Endothelial cell of umbilical vein (primary cell): ENCODE measurements around the gene C3orf20. TPM values are rescaled to one million over a fixed set of nuclear protein-coding genes. Genes with fewer than 3 reads are reported as not detected.

Source experiments
- Bru-seq: library from RNA; stranded (reverse); fragments of 400-500 nt; gene quantifications from one replicate; lab custom pipeline; 2021; lab: Mats Ljungman, UMichigan
- BruChase-seq, 2 experiments: library from RNA; stranded (reverse); fragments of 400-500 nt; gene quantifications; one replicate each; lab custom pipeline; 2021; lab: Mats Ljungman, UMichigan
- BruUV-seq: library from RNA; stranded (reverse); fragments of 400-500 nt; replicated peaks from 2 replicates; lab custom pipeline; 2021; lab: Mats Ljungman, UMichigan
- CTCF ChIA-PET: fragments of 300-600, 350-600 bp; sonication (Branson Sonifier 250); formaldehyde crosslinking; loops from one replicate; lab custom pipeline; 2021; ENCODE audit warnings: antibody characterized with exemption, inconsistent platforms; lab: Charles Lee
- POLR2A ChIA-PET: fragments of 300-600, 350-600 bp; sonication (Branson Sonifier 250); formaldehyde crosslinking; loops from one replicate; lab custom pipeline; 2021; ENCODE audit warnings: antibody characterized with exemption, inconsistent platforms; lab: Charles Lee
- DNase-seq: peaks from one replicate; pipeline ENCODE4 v3.0.0-alpha.2; 2011; ENCODE audit warnings: low read depth, low spot score
- FAIRE-seq: peaks from 2 replicates; lab custom pipeline; 2011; peaks lifted over from hg19 to GRCh38; lab: Jason Lieb, UNC
- H2AFZ ChIP-seq: 2 replicates; pipeline ENCODE4 v1.6.0; 2012; ENCODE audit warnings: low read depth, low read length, control low read depth, inconsistent platforms
- H3K27ac ChIP-seq: 2 replicates; pipeline ENCODE4 v1.5.1; 2011; ENCODE audit warnings: low read depth, mild to moderate bottlenecking, control low read depth, low read length, moderate library complexity; ENCODE audit not compliant: insufficient read depth
- H3K27me3 ChIP-seq, 2 experiments: 2 replicates each; pipeline versions ENCODE4 v1.6.0 to v1.6.1; 2011; ENCODE audit warnings: low read length in 2 of 2, mixed read lengths in 1 of 2; ENCODE audit not compliant: control insufficient read depth in 2 of 2, insufficient read depth in 2 of 2
- H3K36me3 ChIP-seq, 2 experiments: 2 replicates in 1 of 2; 3 replicates in 1 of 2; pipeline ENCODE4 v1.5.1; 2011; ENCODE audit warnings: low read length in 2 of 2, mild to moderate bottlenecking in 1 of 2, moderate library complexity in 1 of 2; ENCODE audit not compliant: control insufficient read depth in 2 of 2, insufficient read depth in 2 of 2; ENCODE audit errors: extremely low read depth in 1 of 2
- H3K4me1 ChIP-seq: 3 replicates; pipeline ENCODE4 v1.5.1; 2011; ENCODE audit warnings: mild to moderate bottlenecking, low read length; ENCODE audit not compliant: control insufficient read depth, insufficient read depth; ENCODE audit errors: extremely low read depth
- H3K4me2 ChIP-seq: 2 replicates; pipeline ENCODE4 v1.6.1; 2011; ENCODE audit warnings: low read length, control low read depth, mixed read lengths; ENCODE audit not compliant: insufficient read depth
- H3K4me3 ChIP-seq, 3 experiments: fragments of 200-600 bp in 1 of 3; sonication (generic), shearing (Covaris generic) in 1 of 3; replicated peaks in 1 of 3; 2 replicates each; pipeline ENCODE4 v1.5.1; 2011 to 2016; ENCODE audit warnings: control low read depth in 3 of 3, low read length in 3 of 3, mild to moderate bottlenecking in 2 of 3, inconsistent platforms in 1 of 3, low read depth in 1 of 3, moderate library complexity in 1 of 3; ENCODE audit not compliant: insufficient read depth in 1 of 3
- H3K79me2 ChIP-seq: 2 replicates; pipeline ENCODE4 v1.6.0; 2012; ENCODE audit warnings: low read length, inconsistent platforms; ENCODE audit not compliant: control insufficient read depth, insufficient read depth
- H3K9ac ChIP-seq: replicated peaks from 2 replicates; pipeline ENCODE3; 2011; ENCODE audit warnings: low read length, control low read depth; ENCODE audit not compliant: insufficient read depth; ENCODE audit errors: extremely low read depth
- H3K9me1 ChIP-seq: replicated peaks from 3 replicates; pipeline ENCODE4 v1.6.0; 2011; ENCODE audit warnings: mild to moderate bottlenecking, low read length; ENCODE audit not compliant: control insufficient read depth, insufficient read depth; ENCODE audit errors: extremely low read depth
- H3K9me3 ChIP-seq: replicated peaks from 2 replicates; pipeline ENCODE4 v1.5.1; 2012; ENCODE audit warnings: low read length, inconsistent platforms; ENCODE audit not compliant: control insufficient read depth, insufficient read depth
- H4K20me1 ChIP-seq: replicated peaks from 2 replicates; pipeline ENCODE3; 2011; ENCODE audit warnings: mild to moderate bottlenecking, low read length; ENCODE audit not compliant: control insufficient read depth, insufficient read depth; ENCODE audit errors: extremely low read depth
- CTCF ChIP-seq, 2 donors: IDR thresholded peaks; 1 replicate in 1 of 2; 2 replicates in 1 of 2; pipeline ENCODE4 v1.5.1; 2011; ENCODE audit warnings: low read length in 2 of 2, mild to moderate bottlenecking in 2 of 2, moderate library complexity in 2 of 2, control low read depth in 1 of 2, inconsistent platforms in 1 of 2, low read depth in 1 of 2; ENCODE audit not compliant: insufficient read depth in 1 of 2; ENCODE audit errors: extremely low read depth in 1 of 2
- FOS ChIP-seq: IDR thresholded peaks from 2 replicates; pipeline ENCODE4 v1.6.1; 2011; ENCODE audit warnings: mild to moderate bottlenecking, low read length, moderate library complexity, borderline replicate concordance; ENCODE audit not compliant: insufficient read depth
- GATA2 ChIP-seq: IDR thresholded peaks from 2 replicates; pipeline ENCODE4 v1.7.0; 2011; ENCODE audit warnings: low read depth, mild to moderate bottlenecking, moderate library complexity, mixed read lengths, low read length; ENCODE audit not compliant: insufficient read length, insufficient read depth
- JUN ChIP-seq: IDR thresholded peaks from 2 replicates; pipeline ENCODE4 v1.6.1; 2011; ENCODE audit warnings: borderline replicate concordance, low read depth; ENCODE audit not compliant: insufficient read length, insufficient read depth
- MAX ChIP-seq: IDR thresholded peaks from 2 replicates; pipeline ENCODE4 v1.6.1; 2011; ENCODE audit not compliant: insufficient read depth, insufficient read length
- MYC ChIP-seq: IDR thresholded peaks from one replicate; pipeline ENCODE4 v1.6.1; 2011; ENCODE audit warnings: mild to moderate bottlenecking, low read depth, low read length
- POLR2A ChIP-seq: IDR thresholded peaks from 2 replicates; pipeline ENCODE4 v1.6.1; 2012; ENCODE audit warnings: low read depth, mild to moderate bottlenecking, control low read depth, low read length
- POLR2AphosphoS5 ChIP-seq: IDR thresholded peaks from 2 replicates; pipeline ENCODE4 v1.6.1; 2012; ENCODE audit warnings: low read depth, mild to moderate bottlenecking, control low read depth, low read length, moderate library complexity; ENCODE audit not compliant: insufficient read depth
- dilution Hi-C: fragments of 300-500 bp; cut with MboI; formaldehyde crosslinking; loops from one replicate; pipeline ENCODE4 v1.15.0; 2019; ENCODE audit warnings: low sequenced_read_pairs; ENCODE audit not compliant: extremely low pct_ligation_motif_present
- intact Hi-C: fragments of 100-400 bp; cut with micrococcal nuclease; formaldehyde crosslinking; loops from one replicate; pipeline ENCODE4 v1.10.0; 2022
- long read RNA-seq: library from polyadenylated mRNA; stranded (forward); transcript quantifications from one replicate; pipeline ENCODE4 v2.0.0, GENCODE V29; 2021
- polyA minus RNA-seq, 3 experiments: library from RNA; depleted of rRNA, polyadenylated mRNA; stranded (reverse); fragments of >200 nt; gene quantifications; 1 replicate in 1 of 3; 2 replicates in 2 of 3; pipeline ENCODE4 v1.2.3, GENCODE V29; 2011
- polyA plus RNA-seq, 4 experiments: library from polyadenylated mRNA; depleted of rRNA in 3 of 4; stranded (reverse) in 3 of 4; unstranded in 1 of 4; fragments of >200 nt; gene quantifications; 2 replicates each; pipeline versions ENCODE4 v1.2.1 to v1.2.3, GENCODE V29; 2011 to 2012; ENCODE audit warnings: missing spikeins in 1 of 4
- total RNA-seq: library from RNA; stranded (reverse); gene quantifications from 2 replicates; pipeline ENCODE4 v1.2.3, GENCODE V29; 2021

The C3orf20 gene
- total RNA-seq (not detected in 2 replicates), polyA plus RNA-seq (not detected in 2 replicates), polyA minus RNA-seq (not detected in 2 replicates), Bru-seq, nascent RNA (percentile 15 among the genes with signal in this experiment), BruChase-seq, experiment 1, labeled RNA remaining after a 6-hour chase (percentile 23 among the genes with signal in this experiment), BruChase-seq, experiment 2, labeled RNA remaining after a 2-hour chase (percentile 15 among the genes with signal in this experiment)
- not detected in 2 replicates for polyA plus RNA-seq (2011; cell fraction: cytosol; rRNA removed)
- not detected in 2 replicates for polyA plus RNA-seq (2011; cell fraction: nucleus; rRNA removed)
- not detected in 2 replicates for polyA plus RNA-seq (2012)
- not detected for polyA minus RNA-seq (2011; cell fraction: cytosol; rRNA and poly(A)+ RNA removed)
- polyA minus RNA-seq (2011; cell fraction: nucleus; rRNA and poly(A)+ RNA removed) = 0.24 TPM in 1 of 2 replicates, not detected in the other
- long read RNA-seq = 0 reads

GRCh38 chr3:14674841-14675240, at the start of gene C3orf20:
TSS of gene C3orf20 (plus strand) at chr3:14675141. CDS start at chr3:14682714, 7,573 bp downstream.
- CTCF ChIA-PET = interaction anchor here (1.1 to 7.0 kb wide), 6 partner anchors 23 to 316 kb away, joined by 3 to 126 read pairs (median 3); partner anchors contain the start of gene CCDC174
- FAIRE-seq = no peak
- no TSS peak for BruUV-seq

GRCh38 chr3:14625443-14625842, 49.5 kb upstream of the C3orf20 start:
- dilution Hi-C loops = no loop called here
- Histone ChIP-seq H4K20me1 (no peaks in the 10 kb centered on the region), H3K79me2 (no peaks in the 10 kb centered on the region), H3K9ac (no peak overlapping the region), H3K4me1 (no peaks in the 10 kb centered on the region), H2AFZ (no peak overlapping the region), H3K36me3 (no peaks in the 10 kb centered on the region), H3K9me3 (no peaks in the 10 kb centered on the region), H3K9me1 (no peaks in the 10 kb centered on the region), H3K27ac (no peak overlapping the region), H3K27me3 (peaks cover 2 to 7% of the 10 kb centered on the region in 2 experiments), H3K4me3 (no peak overlapping the region), H3K4me2 (no peak overlapping the region)
- CTCF ChIA-PET = no interaction called here
- intact Hi-C loops = no loop called here
- FAIRE-seq = no peak
- POLR2A ChIA-PET = no interaction called here
- BruUV-seq = no TSS peak
- DNase-seq = no peak
- TF ChIP-seq FOS = no peak
- no peak for TF ChIP-seq MAX
- no peak for TF ChIP-seq GATA2
- TF ChIP-seq POLR2AphosphoS5 = no peak
- TF ChIP-seq CTCF (IDR thresholded peaks at IDR 0.05; ENCODE audit: extremely low read depth in 1 of 2, insufficient read depth in 1 of 2, low read depth in 1 of 2, low read length in 2 of 2) = no peak
- TF ChIP-seq MYC = no peak

More at GRCh38 chr3:14674841-14675240, at the start of gene C3orf20:
- Histone ChIP-seq H3K79me2 (no peaks in the 10 kb centered on the region), H3K27me3 (no peaks in the 10 kb centered on the region), H3K9ac (no peak within 1 kb of the TSS), H3K9me1 (no peaks in the 10 kb centered on the region), H3K4me3 (no peak within 1 kb of the TSS), H3K4me1 (no peaks in the 10 kb centered on the region), H3K36me3 (peaks cover 13 to 15% of the 10 kb centered on the region in 2 experiments), H3K27ac (no peak within 1 kb of the TSS), H4K20me1 (no peaks in the 10 kb centered on the region), H3K4me2 (no peak within 1 kb of the TSS), H2AFZ (no peak within 1 kb of the TSS), H3K9me3 (no peaks in the 10 kb centered on the region)
- POLR2A ChIA-PET = no interaction called here
- dilution Hi-C loops (no loop called here), intact Hi-C loops (loop anchor here (5.0 kb wide), 1 partner anchor 172 kb away; no protein-coding TSS in a partner anchor)
- no peak for TF ChIP-seq MAX
- no peak for TF ChIP-seq JUN
- no peak for TF ChIP-seq POLR2A
- no peak for DNase-seq
